Measurements from ENCODE around the gene PLCB4.

GRCh38 chr20:9126527-9126926 is 57.6 kb downstream of the PLCB4 start:
- TF ChIP-seq, protein P1, sequence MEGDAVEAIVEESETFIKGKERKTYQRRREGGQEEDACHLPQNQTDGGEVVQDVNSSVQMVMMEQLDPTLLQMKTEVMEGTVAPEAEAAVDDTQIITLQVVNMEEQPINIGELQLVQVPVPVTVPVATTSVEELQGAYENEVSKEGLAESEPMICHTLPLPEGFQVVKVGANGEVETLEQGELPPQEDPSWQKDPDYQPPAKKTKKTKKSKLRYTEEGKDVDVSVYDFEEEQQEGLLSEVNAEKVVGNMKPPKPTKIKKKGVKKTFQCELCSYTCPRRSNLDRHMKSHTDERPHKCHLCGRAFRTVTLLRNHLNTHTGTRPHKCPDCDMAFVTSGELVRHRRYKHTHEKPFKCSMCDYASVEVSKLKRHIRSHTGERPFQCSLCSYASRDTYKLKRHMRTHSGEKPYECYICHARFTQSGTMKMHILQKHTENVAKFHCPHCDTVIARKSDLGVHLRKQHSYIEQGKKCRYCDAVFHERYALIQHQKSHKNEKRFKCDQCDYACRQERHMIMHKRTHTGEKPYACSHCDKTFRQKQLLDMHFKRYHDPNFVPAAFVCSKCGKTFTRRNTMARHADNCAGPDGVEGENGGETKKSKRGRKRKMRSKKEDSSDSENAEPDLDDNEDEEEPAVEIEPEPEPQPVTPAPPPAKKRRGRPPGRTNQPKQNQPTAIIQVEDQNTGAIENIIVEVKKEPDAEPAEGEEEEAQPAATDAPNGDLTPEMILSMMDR (IDR thresholded peaks at IDR 0.05), result no peak
- no peak for TF ChIP-seq POLR2A (IDR thresholded peaks at IDR 0.05)
